GM19324 (cell line): Measurements from ENCODE around the gene LGR6.

ENCODE experiments used
- ATAC-seq: cut with Tn5 transposase; IDR thresholded peaks from one replicate; pipeline ENCODE4 v1.9.1; 2021; ENCODE audit warnings: mild to moderate bottlenecking, moderate library complexity; ENCODE audit not compliant: unreplicated experiment, low FRiP score

The LGR6 gene

GRCh38 chr1:202199040-202199889, 5.7 kb downstream of the LGR6 start:
- no peak for ATAC-seq

GRCh38 chr1:202200112-202200548, 6.5 kb downstream of the LGR6 start:
- no peak for ATAC-seq

- no peak for ATAC-seq
Observed at GRCh38 chr1:202200669-202201068, 7.1 kb downstream of the LGR6 start.

- ATAC-seq: no peak
Observed at GRCh38 chr1:202201266-202201665, 7.7 kb downstream of the LGR6 start.

- ATAC-seq: no peak
Observed at GRCh38 chr1:202201971-202202370, 8.4 kb downstream of the LGR6 start.

- no peak for ATAC-seq
Observed at GRCh38 chr1:202202500-202203168, 9.0 kb downstream of the LGR6 start.

- ATAC-seq: no peak
Observed at GRCh38 chr1:202203238-202204039, 9.8 kb downstream of the LGR6 start.

GRCh38 chr1:202204065-202204464, 10.5 kb downstream of the LGR6 start:
- ATAC-seq: no peak

GRCh38 chr1:202205523-202206190, 12.1 kb downstream of the LGR6 start:
- no peak for ATAC-seq

- no peak for ATAC-seq
Observed at GRCh38 chr1:202207292-202207691, 13.7 kb downstream of the LGR6 start.

GRCh38 chr1:202208351-202208857, 14.8 kb downstream of the LGR6 start:
- no peak for ATAC-seq

GRCh38 chr1:202210385-202210784, 16.8 kb downstream of the LGR6 start:
- no peak for ATAC-seq

GRCh38 chr1:202210969-202211368, 17.4 kb downstream of the LGR6 start:
- ATAC-seq: no peak

GRCh38 chr1:202212787-202213186, 19.2 kb downstream of the LGR6 start:
- ATAC-seq: no peak

GRCh38 chr1:202213361-202214088, 19.9 kb downstream of the LGR6 start:
- no peak for ATAC-seq

- ATAC-seq: no peak
Observed at GRCh38 chr1:202214089-202214843, 20.7 kb downstream of the LGR6 start.

- ATAC-seq: no peak
Observed at GRCh38 chr1:202215472-202216130, 22.0 kb downstream of the LGR6 start.

GRCh38 chr1:202216691-202217090, 23.1 kb downstream of the LGR6 start:
- ATAC-seq: no peak
